Liver (tissue), 9 donors: ENCODE measurements around the gene PAQR3. TPM values are rescaled to one million over a fixed set of nuclear protein-coding genes. Genes with fewer than 3 reads are reported as not detected.

Experiments
- DNase-seq: peaks from one replicate; pipeline ENCODE4 v3.0.0-alpha.2; 2017; ENCODE audit warnings: low spot score
- H3K27ac ChIP-seq, 2 donors: one replicate each; pipeline ENCODE4 v1.7.0; 2013; ENCODE audit warnings: inconsistent platforms in 2 of 2, low read length in 2 of 2, control low read depth in 1 of 2, low read depth in 1 of 2, mild to moderate bottlenecking in 1 of 2
- H3K27me3 ChIP-seq, 4 donors: one replicate each; pipeline versions ENCODE4 v1.6.1 to v1.7.0; 2013; ENCODE audit warnings: low read length in 3 of 4, inconsistent platforms in 1 of 4, mild to moderate bottlenecking in 1 of 4, moderate library complexity in 1 of 4; ENCODE audit not compliant: control insufficient read depth in 4 of 4, insufficient read depth in 4 of 4
- H3K36me3 ChIP-seq, 4 donors: one replicate each; pipeline versions ENCODE4 v1.6.1 to v1.7.0; 2013; ENCODE audit warnings: low read length in 3 of 4, mild to moderate bottlenecking in 3 of 4, low read depth in 1 of 4, moderate library complexity in 1 of 4; ENCODE audit not compliant: control insufficient read depth in 4 of 4, insufficient read depth in 3 of 4
- H3K4me1 ChIP-seq, 4 donors: one replicate each; pipeline versions ENCODE4 v1.6.1 to v1.7.0; 2013; ENCODE audit warnings: low read length in 3 of 4, mild to moderate bottlenecking in 3 of 4, moderate library complexity in 1 of 4; ENCODE audit not compliant: control insufficient read depth in 4 of 4, insufficient read depth in 4 of 4
- H3K4me3 ChIP-seq, 3 donors: one replicate each; pipeline versions ENCODE4 v1.6.1 to v1.7.0; 2013; ENCODE audit warnings: low read length in 3 of 3, control low read depth in 1 of 3, low read depth in 1 of 3, mild to moderate bottlenecking in 1 of 3
- H3K9ac ChIP-seq, 2 donors: one replicate each; pipeline ENCODE4 v1.7.0; 2013; ENCODE audit warnings: low read length in 2 of 2, mild to moderate bottlenecking in 2 of 2, moderate library complexity in 2 of 2, control low read depth in 1 of 2, low read depth in 1 of 2
- H3K9me3 ChIP-seq, 4 donors: one replicate each; pipeline versions ENCODE4 v1.6.1 to v1.7.0; 2013; ENCODE audit warnings: low read length in 3 of 4; ENCODE audit not compliant: control insufficient read depth in 4 of 4
- EGR1 ChIP-seq, 2 donors: IDR thresholded peaks; 2 replicates each; pipeline ENCODE4 v1.6.1; 2016 to 2018; ENCODE audit warnings: antibody characterized with exemption in 2 of 2, low read depth in 2 of 2
- FOXA1 ChIP-seq: IDR thresholded peaks from 2 replicates; pipeline ENCODE4 v1.6.1; 2016; ENCODE audit warnings: antibody characterized with exemption
- FOXA2 ChIP-seq: IDR thresholded peaks from 2 replicates; pipeline ENCODE4 v1.6.1; 2016; ENCODE audit warnings: antibody characterized with exemption
- GABPA ChIP-seq, 2 donors: IDR thresholded peaks in 1 of 2; conservative IDR thresholded peaks in 1 of 2; 2 replicates each; pipeline ENCODE4 v1.6.1; 2016; ENCODE audit warnings: antibody characterized with exemption in 2 of 2, mild to moderate bottlenecking in 1 of 2, moderate library complexity in 1 of 2
- HNF4G ChIP-seq: IDR thresholded peaks from 2 replicates; pipeline ENCODE4 v1.6.1; 2016; ENCODE audit warnings: antibody characterized with exemption
- NR2F2 ChIP-seq: IDR thresholded peaks from 2 replicates; pipeline ENCODE4 v1.6.1; 2016; ENCODE audit warnings: antibody characterized with exemption
- RAD21 ChIP-seq, 2 donors: IDR thresholded peaks; 2 replicates each; pipeline ENCODE4 v1.6.1; 2016; ENCODE audit warnings: antibody characterized with exemption in 2 of 2, mild to moderate bottlenecking in 2 of 2
- RXRA ChIP-seq, 2 donors: IDR thresholded peaks; 2 replicates each; pipeline ENCODE4 v1.6.1; 2017 to 2018; ENCODE audit warnings: antibody characterized with exemption in 2 of 2, mild to moderate bottlenecking in 1 of 2
- SP1 ChIP-seq: IDR thresholded peaks from 2 replicates; pipeline ENCODE4 v1.6.1; 2018; ENCODE audit warnings: antibody characterized with exemption, mild to moderate bottlenecking
- TAF1 ChIP-seq: conservative IDR thresholded peaks from 2 replicates; pipeline ENCODE4 v1.6.1; 2016; ENCODE audit warnings: antibody characterized with exemption, mild to moderate bottlenecking
- YY1 ChIP-seq: IDR thresholded peaks from 2 replicates; pipeline ENCODE4 v1.6.1; 2016; ENCODE audit warnings: antibody characterized with exemption, mild to moderate bottlenecking
- WGBS: extraction: QIAGEN DNeasy Blood & Tissue Kit; methylation state at CpG from one replicate; pipeline ENCODE4 v1.1.7; 2013; 5-methylcytosine and 5-hydroxymethylcytosine counted together
- polyA plus RNA-seq, 2 donors: library from polyadenylated mRNA; stranded (reverse) in 1 of 2; unstranded in 1 of 2; fragments of 200-250 nt in 1 of 2; fragments of >200 nt in 1 of 2; fragmentation: Nextera tagmentation in 1 of 2; extraction: Ambion mirVana in 1 of 2; gene quantifications; one replicate each; pipeline versions ENCODE4 v1.2.1 to v1.2.3, GENCODE V29; 2013 to 2015
- total RNA-seq, 2 donors: library from RNA; depleted of rRNA; stranded (reverse); fragments of >200 nt; gene quantifications; one replicate each; pipeline ENCODE4 v1.2.3, GENCODE V29; 2014
- TF ChIP-seq, protein P1 (sequence below): fragments of 150-350 bp; IDR thresholded peaks from 2 replicates; pipeline ENCODE4 v1.5.1; 2017; ENCODE audit warnings: improper control_type of control experiment, low read depth, low read length; ENCODE audit not compliant: missing input control
- TF ChIP-seq, protein P2 (sequence below): IDR thresholded peaks from 2 replicates; pipeline ENCODE4 v1.6.1; 2016; ENCODE audit warnings: antibody characterized with exemption
- TF ChIP-seq, protein P3 (sequence below): IDR thresholded peaks from 2 replicates; pipeline ENCODE4 v1.6.1; 2016; ENCODE audit warnings: antibody characterized with exemption
- donor health status: healthy.
- donor health status: healthy.
- donor health status: healthy.
- donor health status: healthy.
- donor health status: healthy.

Gene PAQR3
- total and polyA plus RNA-seq, 4 donors: 2.8 to 8.3 (median 5.6) TPM

DNA sequence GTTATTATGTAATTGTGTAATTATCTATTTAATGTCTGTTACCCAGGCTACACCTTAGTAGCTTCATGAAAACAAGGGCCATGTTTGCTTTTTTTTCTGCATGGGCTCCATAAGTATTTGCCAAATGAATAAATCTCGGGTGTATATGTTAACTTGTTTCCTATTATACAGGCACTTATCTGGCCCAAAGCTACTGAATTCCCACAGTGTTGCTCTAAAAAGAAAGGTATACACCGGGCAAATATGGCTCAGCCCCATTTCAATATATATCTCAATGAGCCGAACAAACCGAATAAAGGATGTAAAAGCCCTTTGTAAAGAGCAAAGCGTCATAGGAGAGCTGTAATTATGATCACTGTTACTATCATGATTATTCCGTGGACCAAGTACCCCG is 767 bp downstream of the PAQR3 start:
- Histone ChIP-seq H3K9me3 (no peaks in the 10 kb centered on the region), H3K4me1 (peaks cover 0 to 17% (median 10%) of the 10 kb centered on the region in 4 donors), H3K4me3 (peak overlapping the region in 2 of 3 donors; percentile 46 to 88), H3K36me3 (no peaks in the 10 kb centered on the region), H3K27ac (no peak overlapping the region), H3K9ac (peak overlapping the region in 1 of 2 donors; percentile 78), H3K27me3 (no peaks in the 10 kb centered on the region)
- TF ChIP-seq, protein P1, sequence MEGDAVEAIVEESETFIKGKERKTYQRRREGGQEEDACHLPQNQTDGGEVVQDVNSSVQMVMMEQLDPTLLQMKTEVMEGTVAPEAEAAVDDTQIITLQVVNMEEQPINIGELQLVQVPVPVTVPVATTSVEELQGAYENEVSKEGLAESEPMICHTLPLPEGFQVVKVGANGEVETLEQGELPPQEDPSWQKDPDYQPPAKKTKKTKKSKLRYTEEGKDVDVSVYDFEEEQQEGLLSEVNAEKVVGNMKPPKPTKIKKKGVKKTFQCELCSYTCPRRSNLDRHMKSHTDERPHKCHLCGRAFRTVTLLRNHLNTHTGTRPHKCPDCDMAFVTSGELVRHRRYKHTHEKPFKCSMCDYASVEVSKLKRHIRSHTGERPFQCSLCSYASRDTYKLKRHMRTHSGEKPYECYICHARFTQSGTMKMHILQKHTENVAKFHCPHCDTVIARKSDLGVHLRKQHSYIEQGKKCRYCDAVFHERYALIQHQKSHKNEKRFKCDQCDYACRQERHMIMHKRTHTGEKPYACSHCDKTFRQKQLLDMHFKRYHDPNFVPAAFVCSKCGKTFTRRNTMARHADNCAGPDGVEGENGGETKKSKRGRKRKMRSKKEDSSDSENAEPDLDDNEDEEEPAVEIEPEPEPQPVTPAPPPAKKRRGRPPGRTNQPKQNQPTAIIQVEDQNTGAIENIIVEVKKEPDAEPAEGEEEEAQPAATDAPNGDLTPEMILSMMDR: no peak
- TF ChIP-seq RAD21 (IDR thresholded peaks at IDR 0.05) (no peak), FOXA1 (no peak), RXRA (IDR thresholded peaks at IDR 0.05) (no peak), HNF4G (no peak), NR2F2 (no peak), FOXA2 (no peak), SP1 (no peak), YY1 (no peak), EGR1 (IDR thresholded peaks at IDR 0.05; ENCODE audit: low read depth in 2 of 2) (no peak)
- TF ChIP-seq, protein P2, sequence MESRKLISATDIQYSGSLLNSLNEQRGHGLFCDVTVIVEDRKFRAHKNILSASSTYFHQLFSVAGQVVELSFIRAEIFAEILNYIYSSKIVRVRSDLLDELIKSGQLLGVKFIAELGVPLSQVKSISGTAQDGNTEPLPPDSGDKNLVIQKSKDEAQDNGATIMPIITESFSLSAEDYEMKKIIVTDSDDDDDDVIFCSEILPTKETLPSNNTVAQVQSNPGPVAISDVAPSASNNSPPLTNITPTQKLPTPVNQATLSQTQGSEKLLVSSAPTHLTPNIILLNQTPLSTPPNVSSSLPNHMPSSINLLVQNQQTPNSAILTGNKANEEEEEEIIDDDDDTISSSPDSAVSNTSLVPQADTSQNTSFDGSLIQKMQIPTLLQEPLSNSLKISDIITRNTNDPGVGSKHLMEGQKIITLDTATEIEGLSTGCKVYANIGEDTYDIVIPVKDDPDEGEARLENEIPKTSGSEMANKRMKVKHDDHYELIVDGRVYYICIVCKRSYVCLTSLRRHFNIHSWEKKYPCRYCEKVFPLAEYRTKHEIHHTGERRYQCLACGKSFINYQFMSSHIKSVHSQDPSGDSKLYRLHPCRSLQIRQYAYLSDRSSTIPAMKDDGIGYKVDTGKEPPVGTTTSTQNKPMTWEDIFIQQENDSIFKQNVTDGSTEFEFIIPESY: no peak
- TF ChIP-seq, protein P3, sequence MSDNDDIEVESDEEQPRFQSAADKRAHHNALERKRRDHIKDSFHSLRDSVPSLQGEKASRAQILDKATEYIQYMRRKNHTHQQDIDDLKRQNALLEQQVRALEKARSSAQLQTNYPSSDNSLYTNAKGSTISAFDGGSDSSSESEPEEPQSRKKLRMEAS: no peak
- 21% methylated on average over 7 of the region's 7 CpGs for WGBS
- no peak for DNase-seq

DNA sequence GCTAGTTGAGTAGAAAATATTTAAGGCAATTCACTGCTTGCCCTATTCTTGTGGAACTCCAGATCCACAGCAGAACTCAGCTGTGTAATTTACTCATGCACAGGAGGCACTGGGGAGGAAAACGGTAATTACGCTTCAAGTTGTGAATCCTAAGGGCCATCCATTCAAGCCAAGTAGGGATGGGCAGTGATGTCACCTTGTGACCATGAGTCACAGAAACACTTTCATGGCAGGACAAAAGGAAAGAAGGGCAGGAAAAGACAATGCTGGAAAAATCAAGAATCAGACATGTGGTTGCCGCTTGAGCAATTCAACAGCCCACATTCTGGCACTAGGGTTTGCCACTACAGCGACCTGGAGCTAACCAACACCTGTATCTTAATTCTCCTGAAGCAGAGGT is 1.4 kb downstream of the PAQR3 start:
- Histone ChIP-seq H3K27ac (no peak overlapping the region), H3K4me3 (no peak overlapping the region), H3K36me3 (no peaks in the 10 kb centered on the region), H3K4me1 (peaks cover 0 to 17% (median 10%) of the 10 kb centered on the region in 4 donors), H3K27me3 (no peaks in the 10 kb centered on the region), H3K9ac (no peak overlapping the region), H3K9me3 (no peaks in the 10 kb centered on the region)
- no peak for DNase-seq
- 93% methylated on average over 4 of the region's 4 CpGs for WGBS
- TF ChIP-seq, protein P1: no peak
- TF ChIP-seq TAF1 (no peak), GABPA (IDR thresholded peaks at IDR 0.05 in 1 of 2, conservative IDR thresholded peaks at IDR 0.05 in 1 of 2) (no peak), YY1 (no peak)
